ENCODE measurements around the gene STK32B.

GRCh38 chr4:5515646-5516045, 464.4 kb downstream of the STK32B start:
- no peak for TF ChIP-seq CTCF (IDR thresholded peaks at IDR 0.05)
- TF ChIP-seq POLR2A (IDR thresholded peaks at IDR 0.05), result no peak
